ENCODE measurements around the gene CDC6. TPM values are rescaled to one million over a fixed set of nuclear protein-coding genes. Genes with fewer than 3 reads are reported as not detected.
"Not testable (repeated sequence)": the region's sequence is repeated elsewhere in the genome, so short reads cannot be mapped to it uniquely, and the experiment has no call there.

CDC6 gene
- total RNA-seq, 1 donor from 2014 or later = 18.2 TPM

DNA sequence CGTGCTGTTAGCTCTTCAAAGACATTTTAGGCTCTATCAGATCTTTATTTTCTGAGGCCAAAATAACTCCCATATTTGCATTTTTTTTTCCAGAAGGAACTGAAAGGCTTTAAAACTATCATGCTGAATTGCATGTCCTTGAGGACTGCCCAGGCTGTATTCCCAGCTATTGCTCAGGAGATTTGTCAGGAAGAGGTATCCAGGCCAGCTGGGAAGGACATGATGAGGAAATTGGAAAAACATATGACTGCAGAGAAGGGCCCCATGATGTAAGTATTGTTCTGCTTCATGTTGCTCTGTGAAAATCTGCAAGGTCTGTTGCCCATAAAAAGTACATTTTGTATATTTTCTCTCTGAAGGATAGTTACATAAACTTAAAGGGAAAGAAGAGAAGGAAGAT lies 5.7 kb downstream of the CDC6 start:
- TF ChIP-seq, protein P1, sequence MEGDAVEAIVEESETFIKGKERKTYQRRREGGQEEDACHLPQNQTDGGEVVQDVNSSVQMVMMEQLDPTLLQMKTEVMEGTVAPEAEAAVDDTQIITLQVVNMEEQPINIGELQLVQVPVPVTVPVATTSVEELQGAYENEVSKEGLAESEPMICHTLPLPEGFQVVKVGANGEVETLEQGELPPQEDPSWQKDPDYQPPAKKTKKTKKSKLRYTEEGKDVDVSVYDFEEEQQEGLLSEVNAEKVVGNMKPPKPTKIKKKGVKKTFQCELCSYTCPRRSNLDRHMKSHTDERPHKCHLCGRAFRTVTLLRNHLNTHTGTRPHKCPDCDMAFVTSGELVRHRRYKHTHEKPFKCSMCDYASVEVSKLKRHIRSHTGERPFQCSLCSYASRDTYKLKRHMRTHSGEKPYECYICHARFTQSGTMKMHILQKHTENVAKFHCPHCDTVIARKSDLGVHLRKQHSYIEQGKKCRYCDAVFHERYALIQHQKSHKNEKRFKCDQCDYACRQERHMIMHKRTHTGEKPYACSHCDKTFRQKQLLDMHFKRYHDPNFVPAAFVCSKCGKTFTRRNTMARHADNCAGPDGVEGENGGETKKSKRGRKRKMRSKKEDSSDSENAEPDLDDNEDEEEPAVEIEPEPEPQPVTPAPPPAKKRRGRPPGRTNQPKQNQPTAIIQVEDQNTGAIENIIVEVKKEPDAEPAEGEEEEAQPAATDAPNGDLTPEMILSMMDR (IDR thresholded peaks at IDR 0.05; ENCODE audit: unreplicated experiment) = no peak
- DNase-seq (ENCODE audit: low spot score) = no peak
- H3K27me3 Mint-ChIP-seq (ENCODE audit: unreplicated experiment) = no peaks in the 10 kb centered on the region
- H3K4me3 Mint-ChIP-seq (ENCODE audit: unreplicated experiment) = no peak overlapping the region
- H3K36me3 Mint-ChIP-seq (ENCODE audit: low read depth, unreplicated experiment) = peaks cover 10% of the 10 kb centered on the region
- peaks cover 4% of the 10 kb centered on the region for H3K4me1 Mint-ChIP-seq (ENCODE audit: unreplicated experiment)
- no peak overlapping the region for H3K27ac Mint-ChIP-seq (ENCODE audit: unreplicated experiment)
- H3K9me3 Mint-ChIP-seq (ENCODE audit: unreplicated experiment) = no peaks in the 10 kb centered on the region

DNA sequence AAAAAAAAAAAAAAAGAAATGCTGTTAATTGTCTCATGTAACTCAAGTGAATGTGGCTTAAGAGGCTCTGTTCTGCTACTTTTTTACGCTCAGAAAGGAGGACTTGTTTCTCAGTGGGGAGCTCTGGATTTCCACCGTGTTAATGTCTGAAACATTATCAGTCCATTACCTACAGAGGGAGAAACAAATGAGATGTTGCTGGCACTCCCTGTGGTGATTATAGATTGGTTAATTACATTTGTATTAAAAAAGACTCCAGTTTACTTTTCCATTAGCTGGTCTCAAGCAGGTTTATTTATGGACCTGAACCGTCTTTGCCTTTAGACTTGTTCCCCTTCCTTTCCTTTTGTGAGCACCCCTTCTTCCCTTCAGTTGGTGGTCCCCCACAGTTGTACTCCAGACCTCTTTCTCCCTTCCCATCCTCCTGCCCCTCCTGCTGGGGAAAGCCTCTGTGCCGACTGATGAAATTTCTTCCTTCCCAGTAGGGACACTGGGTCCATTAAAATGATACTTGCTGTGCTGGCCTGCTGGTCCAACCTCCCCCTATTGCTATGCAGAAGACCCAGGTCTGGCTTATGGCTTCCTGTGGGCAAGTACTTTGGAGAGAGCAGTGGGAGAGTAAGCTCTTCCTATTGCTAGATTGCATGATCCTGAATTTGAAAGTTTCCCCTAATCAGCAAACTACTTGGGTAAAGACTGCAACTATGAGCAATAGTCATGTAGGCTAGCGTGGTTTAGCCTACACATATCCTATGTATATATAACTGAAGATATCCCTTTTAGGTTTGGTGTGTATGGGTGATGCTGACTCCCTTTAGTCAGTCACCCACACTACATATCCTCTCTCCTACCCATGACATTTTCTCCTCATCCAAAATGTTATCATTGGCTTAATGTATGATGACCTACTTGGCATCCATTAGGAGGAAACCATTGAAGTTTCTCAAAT lies 8.1 kb downstream of the CDC6 start:
- no peak overlapping the region for H3K4me3 Mint-ChIP-seq (ENCODE audit: unreplicated experiment)
- peaks cover 10% of the 10 kb centered on the region for H3K36me3 Mint-ChIP-seq (ENCODE audit: low read depth, unreplicated experiment)
- peaks cover 4% of the 10 kb centered on the region for H3K4me1 Mint-ChIP-seq (ENCODE audit: unreplicated experiment)
- no peak overlapping the region for H3K27ac Mint-ChIP-seq (ENCODE audit: unreplicated experiment)
- TF ChIP-seq, protein P1 (IDR thresholded peaks at IDR 0.05; ENCODE audit: unreplicated experiment) = no peak
- H3K9me3 Mint-ChIP-seq (ENCODE audit: unreplicated experiment) = no peaks in the 10 kb centered on the region
- no peaks in the 10 kb centered on the region for H3K27me3 Mint-ChIP-seq (ENCODE audit: unreplicated experiment)
- DNase-seq (ENCODE audit: low spot score) = no peak

DNA sequence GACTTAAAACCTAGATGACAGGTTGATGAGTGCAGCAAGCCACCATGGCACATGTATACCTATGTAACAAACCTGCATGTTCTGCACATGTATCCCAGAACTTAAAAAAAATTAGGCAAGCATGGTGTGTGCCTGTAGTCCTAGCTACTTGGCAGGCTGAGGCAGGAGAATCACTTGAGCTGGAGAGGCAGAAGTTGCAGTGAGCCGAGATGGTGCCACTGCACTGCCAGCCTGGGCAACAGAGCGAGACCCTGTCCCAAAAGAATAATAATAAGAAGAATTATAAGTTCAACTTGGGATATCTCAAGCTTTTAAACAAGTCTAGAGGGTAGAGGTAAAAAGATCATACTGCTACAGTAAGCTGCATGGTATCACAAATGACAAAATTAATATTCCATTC lies 9.8 kb downstream of the CDC6 start:
- Mint-ChIP-seq H3K4me3 (ENCODE audit: unreplicated experiment) (no peak overlapping the region), H3K4me1 (ENCODE audit: unreplicated experiment) (peaks cover 4% of the 10 kb centered on the region), H3K27ac (ENCODE audit: unreplicated experiment) (no peak overlapping the region), H3K36me3 (ENCODE audit: low read depth, unreplicated experiment) (peaks cover 10% of the 10 kb centered on the region), H3K9me3 (ENCODE audit: unreplicated experiment) (no peaks in the 10 kb centered on the region), H3K27me3 (ENCODE audit: unreplicated experiment) (no peaks in the 10 kb centered on the region)
- no peak for DNase-seq (ENCODE audit: low spot score)
- TF ChIP-seq, protein P1 (IDR thresholded peaks at IDR 0.05; ENCODE audit: unreplicated experiment) = no peak

DNA sequence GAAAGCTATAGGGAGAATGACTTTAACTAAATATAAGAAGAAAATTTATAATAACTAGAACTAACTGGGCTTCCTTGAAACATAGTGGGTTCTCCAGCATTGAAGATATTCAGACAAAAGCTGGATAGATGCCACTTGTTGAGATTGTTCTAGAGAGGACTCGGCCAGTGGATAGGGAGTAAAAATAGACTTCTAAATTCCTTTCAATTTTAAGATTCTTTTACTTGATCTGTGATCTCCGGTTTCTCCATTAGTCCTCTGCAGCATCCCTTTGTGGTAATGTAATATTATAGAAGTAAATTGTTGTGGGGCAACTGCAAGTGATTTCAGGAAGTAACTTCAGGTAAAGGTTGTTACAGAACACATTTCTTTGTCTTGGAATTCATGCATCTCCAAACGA lies 11.0 kb downstream of the CDC6 start:
- Mint-ChIP-seq H3K4me1 (ENCODE audit: unreplicated experiment) (peaks cover 6% of the 10 kb centered on the region), H3K27me3 (ENCODE audit: unreplicated experiment) (no peaks in the 10 kb centered on the region), H3K27ac (ENCODE audit: unreplicated experiment) (no peak overlapping the region), H3K9me3 (ENCODE audit: unreplicated experiment) (no peaks in the 10 kb centered on the region), H3K36me3 (ENCODE audit: low read depth, unreplicated experiment) (peaks cover 10% of the 10 kb centered on the region), H3K4me3 (ENCODE audit: unreplicated experiment) (no peak overlapping the region)
- DNase-seq (ENCODE audit: low spot score) = no peak
- TF ChIP-seq, protein P1 (IDR thresholded peaks at IDR 0.05; ENCODE audit: unreplicated experiment) = no peak

DNA sequence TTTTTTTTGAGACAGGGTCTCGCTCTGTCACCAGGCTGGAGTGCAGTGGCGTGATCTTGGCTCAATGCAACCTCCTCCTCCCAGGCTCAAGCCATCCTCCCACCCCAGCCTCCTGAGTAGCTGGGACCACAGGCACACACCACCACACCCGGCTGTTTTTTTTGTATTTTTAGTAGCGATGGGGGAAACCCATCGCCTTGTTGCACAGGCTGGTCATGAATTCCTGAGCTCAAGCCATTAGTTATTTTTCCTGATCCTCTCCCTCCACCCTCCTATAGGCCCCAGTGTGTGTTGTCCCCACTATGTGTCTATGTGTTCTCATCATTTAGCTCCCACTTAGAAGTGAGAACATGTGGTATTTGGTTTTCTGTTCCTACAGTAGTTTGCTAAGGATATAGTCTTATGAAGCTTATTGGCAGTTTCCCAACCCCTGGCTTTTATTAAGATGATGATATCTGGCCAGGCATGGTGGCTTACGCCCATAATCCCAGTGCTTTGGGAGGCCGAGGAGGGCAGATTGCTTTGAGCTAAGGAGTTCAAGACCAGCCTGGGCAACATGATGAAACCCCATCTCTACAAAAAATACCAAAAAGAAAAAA lies 11.6 kb downstream of the CDC6 start:
- H3K27ac Mint-ChIP-seq (ENCODE audit: unreplicated experiment); H3K9me3 Mint-ChIP-seq (ENCODE audit: unreplicated experiment); H3K27me3 Mint-ChIP-seq (ENCODE audit: unreplicated experiment); DNase-seq (ENCODE audit: low spot score); H3K4me3 Mint-ChIP-seq (ENCODE audit: unreplicated experiment); H3K4me1 Mint-ChIP-seq (ENCODE audit: unreplicated experiment): not testable (repeated sequence)
- peaks cover 10% of the 10 kb centered on the region for H3K36me3 Mint-ChIP-seq (ENCODE audit: low read depth, unreplicated experiment)
